Calu3 (cell line): ENCODE data around the gene SNX21. TPM values are rescaled to one million over a fixed set of nuclear protein-coding genes. Genes with fewer than 3 reads are reported as not detected.

ENCODE experiments used
- BruUV-seq: library from RNA; stranded (reverse); fragments of 400-500 nt; replicated peaks from 2 replicates; lab custom pipeline; 2021; lab: Mats Ljungman, UMichigan
- CTCF ChIA-PET: fragments of 300-600 bp; sonication (Branson Sonifier 250); formaldehyde crosslinking; loops from one replicate; lab custom pipeline; 2022; ENCODE audit warnings: antibody characterized with exemption; lab: Charles Lee
- DNase-seq: peaks from one replicate; pipeline ENCODE4 v3.0.0; 2022
- H3K27ac Mint-ChIP-seq: one replicate; pipeline ENCODE4 v1.8.0; 2022; ENCODE audit warnings: mixed read lengths; ENCODE audit not compliant: unreplicated experiment
- H3K27me3 Mint-ChIP-seq: one replicate; pipeline ENCODE4 v1.8.0; 2022; ENCODE audit warnings: mixed read lengths; ENCODE audit not compliant: unreplicated experiment
- H3K36me3 Mint-ChIP-seq: one replicate; pipeline ENCODE4 v1.8.0; 2022; ENCODE audit warnings: mild to moderate bottlenecking, moderate library complexity, mixed read lengths; ENCODE audit not compliant: insufficient read depth, unreplicated experiment
- H3K4me1 Mint-ChIP-seq: one replicate; pipeline ENCODE4 v1.8.0; 2022; ENCODE audit warnings: mild to moderate bottlenecking, low read depth, mixed read lengths; ENCODE audit not compliant: unreplicated experiment
- H3K4me3 Mint-ChIP-seq: one replicate; pipeline ENCODE4 v1.8.0; 2022; ENCODE audit warnings: mild to moderate bottlenecking, low read depth, moderate library complexity, mixed read lengths; ENCODE audit not compliant: unreplicated experiment
- H3K9me3 Mint-ChIP-seq: one replicate; pipeline ENCODE4 v1.8.0; 2022; ENCODE audit warnings: low read depth, mixed read lengths; ENCODE audit not compliant: unreplicated experiment
- intact Hi-C: fragments of 100-400 bp; cut with micrococcal nuclease; formaldehyde crosslinking; loops from one replicate; pipeline ENCODE4 v1.10.0; 2022; ENCODE audit not compliant: unreplicated experiment
- total RNA-seq: library from RNA; stranded (reverse); gene quantifications from 2 replicates; pipeline ENCODE4 v1.2.3, GENCODE V29; 2022
- TF ChIP-seq, protein P1 (sequence below): fragments of 200-600 bp; IDR thresholded peaks from one replicate; pipeline ENCODE4 v1.8.0; 2022; ENCODE audit warnings: antibody characterized with exemption; ENCODE audit not compliant: unreplicated experiment

Gene SNX21
- total RNA-seq, 1 experiment from 2014 or later, result 8.7 TPM

- H3K9me3 Mint-ChIP-seq, result no peaks in the 10 kb centered on the region
- CTCF ChIA-PET, result interaction anchor here (0.5 kb wide), 1 partner anchor 604 kb away, joined by 3 read pairs; no protein-coding TSS in a partner anchor
- no peak overlapping the region for H3K27ac Mint-ChIP-seq
- no peak for DNase-seq
- TF ChIP-seq, protein P1, sequence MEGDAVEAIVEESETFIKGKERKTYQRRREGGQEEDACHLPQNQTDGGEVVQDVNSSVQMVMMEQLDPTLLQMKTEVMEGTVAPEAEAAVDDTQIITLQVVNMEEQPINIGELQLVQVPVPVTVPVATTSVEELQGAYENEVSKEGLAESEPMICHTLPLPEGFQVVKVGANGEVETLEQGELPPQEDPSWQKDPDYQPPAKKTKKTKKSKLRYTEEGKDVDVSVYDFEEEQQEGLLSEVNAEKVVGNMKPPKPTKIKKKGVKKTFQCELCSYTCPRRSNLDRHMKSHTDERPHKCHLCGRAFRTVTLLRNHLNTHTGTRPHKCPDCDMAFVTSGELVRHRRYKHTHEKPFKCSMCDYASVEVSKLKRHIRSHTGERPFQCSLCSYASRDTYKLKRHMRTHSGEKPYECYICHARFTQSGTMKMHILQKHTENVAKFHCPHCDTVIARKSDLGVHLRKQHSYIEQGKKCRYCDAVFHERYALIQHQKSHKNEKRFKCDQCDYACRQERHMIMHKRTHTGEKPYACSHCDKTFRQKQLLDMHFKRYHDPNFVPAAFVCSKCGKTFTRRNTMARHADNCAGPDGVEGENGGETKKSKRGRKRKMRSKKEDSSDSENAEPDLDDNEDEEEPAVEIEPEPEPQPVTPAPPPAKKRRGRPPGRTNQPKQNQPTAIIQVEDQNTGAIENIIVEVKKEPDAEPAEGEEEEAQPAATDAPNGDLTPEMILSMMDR, result no peak
- no peaks in the 10 kb centered on the region for H3K27me3 Mint-ChIP-seq
- no peaks in the 10 kb centered on the region for H3K4me1 Mint-ChIP-seq
- intact Hi-C loops, result no loop called here
- BruUV-seq, result no TSS peak
- no peak overlapping the region for H3K4me3 Mint-ChIP-seq
- H3K36me3 Mint-ChIP-seq, result peaks cover 41% of the 10 kb centered on the region
Measured at GRCh38 chr20:45842169-45842812, 8.7 kb downstream of the SNX21 start.

DNA sequence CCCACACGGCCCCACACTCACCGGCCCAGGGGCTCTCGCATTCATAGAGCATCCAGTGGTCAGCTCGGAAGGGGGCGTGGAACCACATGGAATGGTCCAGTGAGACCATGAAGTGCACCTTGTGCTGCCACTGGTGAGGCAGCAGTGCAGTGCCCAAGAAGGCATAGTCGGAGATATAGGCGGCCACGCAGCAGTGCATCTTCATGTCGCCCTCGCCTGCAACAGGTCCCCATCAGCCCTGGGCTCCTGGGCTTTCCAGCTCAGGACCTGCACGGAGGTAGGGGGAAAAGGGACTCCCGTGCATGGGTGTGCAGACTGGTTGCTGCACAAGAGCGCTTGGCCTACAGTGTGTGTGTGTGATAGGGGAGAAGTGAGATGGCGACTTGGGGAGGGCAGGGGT is 9.9 kb downstream of the SNX21 start:
- CTCF ChIA-PET, result no interaction called here
- H3K36me3 Mint-ChIP-seq, result peaks cover 41% of the 10 kb centered on the region
- H3K27me3 Mint-ChIP-seq, result no peaks in the 10 kb centered on the region

DNA sequence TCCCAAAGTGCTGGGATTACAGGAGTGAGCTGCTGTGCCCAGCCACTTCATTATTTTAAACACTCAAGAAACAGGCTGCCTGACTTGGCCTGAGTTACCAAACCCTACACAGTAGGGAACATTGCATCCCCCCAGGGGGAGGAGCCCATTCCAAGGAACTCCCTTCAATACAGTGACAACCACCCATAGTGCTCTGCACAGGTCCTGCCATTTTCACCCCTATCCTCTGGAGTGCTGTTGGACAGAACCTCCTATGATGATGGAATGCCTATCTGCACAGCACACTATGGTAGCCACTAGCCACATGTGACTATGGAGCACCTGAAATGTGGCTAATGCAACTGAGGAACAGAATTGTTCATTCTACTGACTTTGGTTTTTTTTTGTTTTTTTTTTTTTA is 11.9 kb downstream of the SNX21 start:
- no peak overlapping the region for H3K4me3 Mint-ChIP-seq
- CTCF ChIA-PET, result no interaction called here
- H3K27ac Mint-ChIP-seq, result no peak overlapping the region
- intact Hi-C loops, result no loop called here
- DNase-seq, result no peak
- TF ChIP-seq, protein P1, result no peak
- H3K36me3 Mint-ChIP-seq, result peaks cover 41% of the 10 kb centered on the region
- H3K9me3 Mint-ChIP-seq, result no peaks in the 10 kb centered on the region
- no TSS peak for BruUV-seq
- no peaks in the 10 kb centered on the region for H3K4me1 Mint-ChIP-seq
- H3K27me3 Mint-ChIP-seq, result no peaks in the 10 kb centered on the region

More for the DNA sequence above, 9.9 kb downstream of the SNX21 start:
- no peak overlapping the region for H3K4me3 Mint-ChIP-seq
- no peaks in the 10 kb centered on the region for H3K9me3 Mint-ChIP-seq
- intact Hi-C loops, result no loop called here
- no peaks in the 10 kb centered on the region for H3K4me1 Mint-ChIP-seq
- no peak overlapping the region for H3K27ac Mint-ChIP-seq
- DNase-seq, result no peak
- TF ChIP-seq, protein P1, result no peak
- BruUV-seq, result no TSS peak

- CTCF ChIA-PET, result no interaction called here
- TF ChIP-seq, protein P1, result no peak
- peaks cover 27% of the 10 kb centered on the region for H3K36me3 Mint-ChIP-seq
- no peak overlapping the region for H3K27ac Mint-ChIP-seq
- no TSS peak for BruUV-seq
- no peaks in the 10 kb centered on the region for H3K27me3 Mint-ChIP-seq
- intact Hi-C loops, result no loop called here
- DNase-seq, result no peak
- H3K4me3 Mint-ChIP-seq, result no peak overlapping the region
- no peaks in the 10 kb centered on the region for H3K9me3 Mint-ChIP-seq
- H3K4me1 Mint-ChIP-seq, result no peaks in the 10 kb centered on the region
Measured at GRCh38 chr20:45848421-45848820, 14.8 kb downstream of the SNX21 start.
